GM12874 (cell line): ENCODE results near the gene NDUFS8.

Experiments used
- TF ChIP-seq, protein P1 (sequence below): IDR thresholded peaks from 2 replicates; pipeline ENCODE4 v1.5.1; 2011; ENCODE audit warnings: low read depth, mild to moderate bottlenecking, control low read depth, low read length, moderate library complexity; ENCODE audit not compliant: insufficient read depth

Gene NDUFS8

GRCh38 chr11:68066742-68067141, 36.3 kb downstream of the NDUFS8 start:
- TF ChIP-seq, protein P1, sequence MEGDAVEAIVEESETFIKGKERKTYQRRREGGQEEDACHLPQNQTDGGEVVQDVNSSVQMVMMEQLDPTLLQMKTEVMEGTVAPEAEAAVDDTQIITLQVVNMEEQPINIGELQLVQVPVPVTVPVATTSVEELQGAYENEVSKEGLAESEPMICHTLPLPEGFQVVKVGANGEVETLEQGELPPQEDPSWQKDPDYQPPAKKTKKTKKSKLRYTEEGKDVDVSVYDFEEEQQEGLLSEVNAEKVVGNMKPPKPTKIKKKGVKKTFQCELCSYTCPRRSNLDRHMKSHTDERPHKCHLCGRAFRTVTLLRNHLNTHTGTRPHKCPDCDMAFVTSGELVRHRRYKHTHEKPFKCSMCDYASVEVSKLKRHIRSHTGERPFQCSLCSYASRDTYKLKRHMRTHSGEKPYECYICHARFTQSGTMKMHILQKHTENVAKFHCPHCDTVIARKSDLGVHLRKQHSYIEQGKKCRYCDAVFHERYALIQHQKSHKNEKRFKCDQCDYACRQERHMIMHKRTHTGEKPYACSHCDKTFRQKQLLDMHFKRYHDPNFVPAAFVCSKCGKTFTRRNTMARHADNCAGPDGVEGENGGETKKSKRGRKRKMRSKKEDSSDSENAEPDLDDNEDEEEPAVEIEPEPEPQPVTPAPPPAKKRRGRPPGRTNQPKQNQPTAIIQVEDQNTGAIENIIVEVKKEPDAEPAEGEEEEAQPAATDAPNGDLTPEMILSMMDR, result no peak

- TF ChIP-seq, protein P1, result no peak
Observed at GRCh38 chr11:68067991-68068390, 37.5 kb downstream of the NDUFS8 start.

GRCh38 chr11:68071281-68072048, 41.0 kb downstream of the NDUFS8 start:
- TF ChIP-seq, protein P1, result no peak

GRCh38 chr11:68074584-68075352, 44.3 kb downstream of the NDUFS8 start:
- TF ChIP-seq, protein P1, result no peak

DNA sequence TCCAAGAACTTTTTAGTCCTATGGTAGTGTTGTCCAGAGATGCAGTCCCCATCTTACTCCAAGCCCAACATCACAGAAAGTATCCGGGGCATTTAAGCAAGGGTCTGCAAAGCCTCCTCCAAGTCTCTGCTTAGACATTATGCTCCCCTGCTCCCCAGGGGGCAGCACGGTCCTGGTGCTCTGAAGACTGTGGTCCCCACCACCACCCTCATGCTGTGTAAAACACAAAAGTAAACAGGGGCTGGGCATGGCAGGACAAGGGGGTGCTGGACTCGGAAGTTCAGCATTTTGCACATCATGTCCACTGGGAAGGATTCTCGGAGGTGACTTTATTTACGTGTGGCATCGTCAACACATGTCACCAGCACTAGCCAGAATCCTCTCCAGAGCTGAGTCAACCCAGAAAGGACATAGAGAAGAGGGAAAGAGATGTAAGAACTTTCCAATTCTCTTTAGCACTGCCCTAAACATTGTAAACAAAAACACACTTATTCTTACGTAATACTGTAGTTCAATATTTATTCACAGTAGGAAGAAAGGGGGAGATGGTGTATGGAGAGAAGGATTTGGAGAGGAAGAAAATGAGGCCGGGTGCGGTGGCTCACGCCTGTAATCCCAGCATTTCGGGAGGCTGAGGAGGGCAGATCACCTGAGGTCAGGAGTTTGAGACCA, 46.0 kb downstream of the NDUFS8 start:
- TF ChIP-seq, protein P1, result peak; percentile 29; the same call in 1 of the 2 replicates

DNA sequence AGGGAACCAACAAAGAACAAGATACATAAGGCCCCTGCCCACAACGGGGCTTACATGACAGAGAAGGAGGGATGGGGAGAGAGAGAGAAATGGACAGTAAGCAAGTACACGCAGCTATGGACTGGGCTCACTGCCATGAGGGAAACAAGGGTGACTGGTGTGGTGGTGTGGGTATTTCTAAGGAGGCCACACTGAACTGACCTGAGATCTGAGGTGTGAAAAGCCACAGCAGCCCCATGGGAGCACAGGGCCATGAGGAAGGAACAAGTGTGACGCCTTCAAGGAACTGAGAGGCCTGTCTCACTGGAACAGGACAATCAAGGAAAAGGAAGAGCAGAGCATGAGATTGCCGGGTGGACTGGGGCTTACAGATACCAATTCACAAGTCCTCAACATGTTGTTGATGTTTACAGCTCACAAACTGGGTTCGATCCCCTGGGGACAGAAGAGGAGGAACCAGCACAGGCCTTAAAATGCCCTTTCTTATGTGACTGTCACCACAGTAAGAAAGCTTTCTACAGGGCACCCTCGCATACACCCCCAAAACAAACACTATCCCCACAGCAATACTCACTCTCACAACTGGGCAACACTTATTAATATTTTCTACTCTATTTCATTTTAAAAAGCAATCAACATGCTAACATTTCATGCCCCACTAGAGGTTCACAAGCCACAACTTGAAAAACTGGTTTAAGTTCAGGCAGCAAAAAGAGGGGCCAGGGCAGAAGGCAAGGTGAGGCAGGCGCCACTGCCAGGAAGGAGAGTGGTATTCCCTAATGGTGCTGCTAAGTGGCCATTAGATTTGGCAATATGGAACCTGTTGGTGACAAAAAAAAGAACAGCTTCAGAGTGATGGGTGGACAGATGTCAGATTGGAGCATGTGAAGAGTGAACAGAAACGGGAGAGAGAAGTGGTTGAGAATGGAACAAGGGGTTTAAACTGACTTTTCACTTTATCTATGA, 47.4 kb downstream of the NDUFS8 start:
- TF ChIP-seq, protein P1, result no peak
